HepG2 (cell line): ENCODE measurements around the gene BCAP29. TPM values are rescaled to one million over a fixed set of nuclear protein-coding genes. Genes with fewer than 3 reads are reported as not detected.

Source experiments
- ATAC-seq: fragments of 200-7000 bp; cut with Tn5 transposase; 3 replicates; pipeline ENCODE4 v1.9.1; 2020; ENCODE audit warnings: mild to moderate bottlenecking, moderate library complexity
- BruUV-seq: library from RNA; stranded (reverse); fragments of 400-500 nt; replicated peaks from 2 replicates; lab custom pipeline; 2021; lab: Mats Ljungman, UMichigan
- CTCF ChIA-PET: fragments of 300-600 bp; formaldehyde crosslinking; extraction: SDS; loops from one replicate; lab custom pipeline; 2021; ENCODE audit warnings: low total read pairs, inconsistent platforms, low intra/inter-chr PET ratio; lab: Yijun Ruan, JAX
- POLR2A ChIA-PET: fragments of 350-600 bp; sonication (Branson Sonifier 250); formaldehyde crosslinking; loops from one replicate; lab custom pipeline; 2020; ENCODE audit warnings: antibody characterized with exemption, inconsistent platforms; lab: Yijun Ruan, JAX
- DNase-seq: peaks from one replicate; pipeline ENCODE4 v3.0.0-alpha.2; 2015; ENCODE audit warnings: low spot score
- FAIRE-seq: peaks from 3 replicates; lab custom pipeline; 2011; peaks lifted over from hg19 to GRCh38; lab: Jason Lieb, UNC
- H2AFZ ChIP-seq: one replicate; pipeline ENCODE4 v1.6.1; 2011; ENCODE audit warnings: low read length, inconsistent platforms
- H3K27ac ChIP-seq: fragments of 300-600 bp; 3 replicates; pipeline ENCODE4 v1.8.0; 2011; ENCODE audit warnings: mixed run types, mild to moderate bottlenecking, mixed read lengths, low read length, inconsistent platforms; ENCODE audit not compliant: insufficient read depth; ENCODE audit errors: extremely low read length
- H3K27me3 ChIP-seq, 2 experiments: fragments of 200-600 bp in 1 of 2; 2 replicates in 1 of 2; 3 replicates in 1 of 2; pipeline versions ENCODE4 v1.6.0 to v1.8.0; 2011; ENCODE audit warnings: low read length in 2 of 2, mild to moderate bottlenecking in 2 of 2, moderate library complexity in 2 of 2, inconsistent platforms in 1 of 2; ENCODE audit not compliant: insufficient read depth in 2 of 2, control insufficient read depth in 1 of 2
- H3K36me3 ChIP-seq, 2 experiments: fragments of 200-600 bp in 1 of 2; replicated peaks in 1 of 2; 2 replicates in 1 of 2; 3 replicates in 1 of 2; pipeline versions ENCODE4 v1.5.1 to v1.8.0; 2011; ENCODE audit warnings: low read length in 2 of 2, inconsistent platforms in 1 of 2; ENCODE audit not compliant: insufficient read depth in 2 of 2, control insufficient read depth in 1 of 2
- H3K4me1 ChIP-seq: 2 replicates; pipeline ENCODE4 v1.5.1; 2012; ENCODE audit warnings: low read length, inconsistent platforms; ENCODE audit not compliant: insufficient read depth
- H3K4me2 ChIP-seq: 2 replicates; pipeline ENCODE4 v1.6.0; 2011; ENCODE audit warnings: low read depth, low read length, inconsistent platforms
- H3K4me3 ChIP-seq, 3 experiments: fragments of 200-600 bp in 1 of 3; sonication (generic), shearing (Covaris generic) in 1 of 3; replicated peaks in 1 of 3; 2 replicates each; pipeline ENCODE4 v1.5.1; 2011 to 2016; ENCODE audit warnings: low read length in 3 of 3, inconsistent platforms in 2 of 3, low read depth in 2 of 3, mild to moderate bottlenecking in 2 of 3, control low read depth in 1 of 3, mixed read lengths in 1 of 3; ENCODE audit not compliant: insufficient read depth in 1 of 3
- H3K79me2 ChIP-seq: one replicate; pipeline ENCODE4 v1.6.1; 2011; ENCODE audit warnings: low read length, inconsistent platforms; ENCODE audit not compliant: insufficient read depth
- H3K9ac ChIP-seq: 2 replicates; pipeline ENCODE4 v1.6.0; 2011; ENCODE audit warnings: mild to moderate bottlenecking, low read depth, low read length, inconsistent platforms; ENCODE audit not compliant: insufficient read depth
- H3K9me3 ChIP-seq: 2 replicates; pipeline ENCODE4 v1.5.1; 2012; ENCODE audit warnings: mild to moderate bottlenecking, low read length
- H4K20me1 ChIP-seq: 2 replicates; pipeline ENCODE4 v1.6.0; 2011; ENCODE audit warnings: inconsistent platforms, mild to moderate bottlenecking, low read length, moderate library complexity; ENCODE audit not compliant: insufficient read depth
- ETV5 ChIP-seq: IDR thresholded peaks from 2 replicates; pipeline ENCODE4 v1.6.1; 2018; ENCODE audit warnings: missing biosample characterization, missing genetic modification reagents, inconsistent platforms, borderline replicate concordance
- FOXJ3 ChIP-seq: sonication (generic); formaldehyde crosslinking; IDR thresholded peaks from 2 replicates; pipeline ENCODE4 v1.4.0; 2020; ENCODE audit warnings: missing genetic modification reagents, mild to moderate bottlenecking, borderline replicate concordance
- HNRNPK ChIP-seq: fragments of 200-400 bp; formaldehyde crosslinking; IDR thresholded peaks from 2 replicates; pipeline ENCODE4 v1.6.1; 2018; ENCODE audit warnings: low read length, low read depth, moderate library complexity, mild to moderate bottlenecking; ENCODE audit not compliant: poor library complexity, severe bottlenecking
- PAXIP1 ChIP-seq: sonication (generic); formaldehyde crosslinking; conservative IDR thresholded peaks from 2 replicates; pipeline ENCODE4 v1.4.0; 2020; ENCODE audit warnings: mild to moderate bottlenecking, missing genetic modification reagents, moderate library complexity
- PRMT3 ChIP-seq: sonication (generic); formaldehyde crosslinking; IDR thresholded peaks from 2 replicates; pipeline ENCODE4 v1.8.1; 2022; ENCODE audit warnings: low read depth, mild to moderate bottlenecking, moderate library complexity, missing genetic modification reagents, borderline replicate concordance
- ZNF44 ChIP-seq: sonication (generic); formaldehyde crosslinking; IDR thresholded peaks from 2 replicates; pipeline ENCODE4 v1.5.1; 2020; ENCODE audit warnings: mild to moderate bottlenecking, missing genetic modification reagents
- ZNF761 ChIP-seq: sonication (generic); formaldehyde crosslinking; conservative IDR thresholded peaks from 2 replicates; pipeline ENCODE4 v1.4.0; 2020; ENCODE audit warnings: mild to moderate bottlenecking, missing genetic modification reagents
- WGBS: methylation state at CpG from one replicate; pipeline ENCODE4 v1.1.6; 2017; ENCODE audit warnings: low lambda C conversion rate; 5-methylcytosine and 5-hydroxymethylcytosine counted together
- in situ Hi-C: cut with HindIII; loops from 2 replicates; pipeline ENCODE4 v1.10.0; 2017; ENCODE audit warnings: low pct_unique_long_range_greater_than_20kb; ENCODE audit not compliant: extremely low pct_ligation_motif_present
- intact Hi-C: fragments of 100-400 bp; cut with micrococcal nuclease; formaldehyde crosslinking; loops from one replicate; pipeline ENCODE4 v1.10.0; 2022; ENCODE audit not compliant: unreplicated experiment
- polyA plus RNA-seq, 8 experiments: library from polyadenylated mRNA; depleted of rRNA in 3 of 8; stranded (reverse) in 7 of 8; unstranded in 1 of 8; fragments of >200 nt; fragmentation: Illumina TruSeq in 4 of 8; extraction: Trizol in 4 of 8; gene quantifications; 2 replicates each; pipeline versions ENCODE4 v1.2.1 to v1.2.3, GENCODE V29; 2011 to 2016; ENCODE audit warnings: low read depth in 4 of 8, missing spikeins in 1 of 8, mixed read lengths in 1 of 8; ENCODE audit not compliant: insufficient read depth in 1 of 8
- total RNA-seq, 5 experiments: library from RNA; depleted of rRNA; stranded (reverse); fragments of >200 nt; fragmentation: Illumina TruSeq; extraction: Trizol; gene quantifications; 2 replicates each; pipeline ENCODE4 v1.2.3, GENCODE V29; 2016; ENCODE audit warnings: low read depth in 1 of 5

The BCAP29 gene
- total and polyA plus RNA-seq, 2 of the 13 experiments (the other 11 are each of a cell fraction or from before 2014, with no cell fraction given): 15.3 to 35.6 TPM

- TF ChIP-seq ZNF761 (CRISPR knock-in tag) (no peak), ETV5 (CRISPR knock-in tag) (no peak), PRMT3 (no peak), FOXJ3 (no peak), ZNF44 (CRISPR knock-in tag) (no peak)
These were observed 1.5 kb downstream of the BCAP29 start (continued) for GRCh38 chr7:107581387-107582013.

GRCh38 chr7:107582875-107583274, 2.8 kb downstream of the BCAP29 start:
- peaks cover 6% of the 10 kb centered on the region for H3K79me2 ChIP-seq

More at GRCh38 chr7:107582875-107583274, 2.8 kb downstream of the BCAP29 start:
- DNase-seq (no peak), FAIRE-seq (no peak), ATAC-seq (no peak)
- H3K27ac ChIP-seq: no peak overlapping the region
- BruUV-seq: no TSS peak
- 95% methylated on average over 2 of the region's 2 CpGs for WGBS
- H3K4me3 ChIP-seq: no peak overlapping the region
- no peak overlapping the region for H3K9ac ChIP-seq
- intact Hi-C loops: loop anchor here (5.0 kb wide), 1 partner anchor 144 kb away; no protein-coding TSS in a partner anchor
- peaks cover 0 to 12% of the 10 kb centered on the region in 2 experiments; a peak in 1 of 5 replicates for H3K36me3 ChIP-seq
- H3K4me2 ChIP-seq: no peak overlapping the region
- no peak overlapping the region for H2AFZ ChIP-seq
- TF ChIP-seq PAXIP1 (CRISPR knock-in tag) (no peak), HNRNPK (no peak)
- TF ChIP-seq, all 625 proteins: peak for 0
- POLR2A ChIA-PET: no interaction called here
- Histone ChIP-seq H4K20me1 (no peaks in the 10 kb centered on the region), H3K27me3 (no peaks in the 10 kb centered on the region), H3K4me1 (peaks cover 11% of the 10 kb centered on the region), H3K9me3 (no peaks in the 10 kb centered on the region)
- CTCF ChIA-PET: no interaction called here
- in situ Hi-C loops: no loop called here
